SKM-1 (cell line): Measurements from ENCODE around the gene PPIG.
"Not testable (repeated sequence)": the region's sequence is repeated elsewhere in the genome, so short reads cannot be mapped to it uniquely, and the experiment has no call there.

Experiments
- DNase-seq: peaks from one replicate; lab custom pipeline; 2025; ENCODE audit not compliant: unreplicated experiment; lab: John Stamatoyannopoulos, UW

PPIG gene

GRCh38 chr2:169663247-169663646 lies 79.1 kb downstream of the PPIG start:
- no peak for DNase-seq

DNA sequence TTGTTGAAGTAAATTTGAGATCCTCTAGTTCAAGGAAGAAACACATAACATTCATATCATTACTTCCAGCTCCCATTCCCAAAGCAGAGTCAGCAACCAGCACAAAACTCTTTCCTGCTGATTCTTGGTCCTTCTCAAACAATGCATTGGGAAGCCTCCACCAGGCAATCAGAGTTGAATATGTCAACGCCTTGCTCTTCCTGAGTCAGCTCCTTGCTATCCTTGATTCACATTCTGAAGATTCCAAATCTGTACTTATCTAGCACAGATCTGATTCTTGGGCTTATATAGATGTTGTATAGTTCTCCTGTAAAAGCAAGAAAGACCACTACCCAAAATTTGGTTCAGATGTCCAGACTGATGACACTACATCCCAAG lies 80.4 kb downstream of the PPIG start:
- DNase-seq = no peak

GRCh38 chr2:169664978-169665930 lies 81.1 kb downstream of the PPIG start:
- peak; percentile 76 for DNase-seq

DNA sequence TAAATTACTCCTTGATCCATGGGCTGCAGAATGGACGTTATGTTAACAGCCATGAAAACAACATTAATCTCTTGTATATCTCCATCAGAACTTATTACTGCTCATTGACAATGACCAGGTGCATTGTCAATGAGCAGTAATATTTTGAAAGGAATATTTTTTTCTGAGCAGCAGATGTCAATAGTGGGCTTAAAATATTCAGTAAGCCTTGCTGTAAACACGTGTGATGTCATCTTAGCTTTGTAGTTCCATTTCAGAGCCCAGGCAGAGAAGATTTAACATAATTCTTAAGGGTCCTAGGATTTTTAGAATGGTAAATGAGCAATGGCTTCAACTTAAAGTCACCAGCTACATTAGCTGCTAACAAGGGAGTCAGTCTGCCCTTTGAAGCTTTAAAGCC lies 83.4 kb downstream of the PPIG start:
- DNase-seq = no peak

DNA sequence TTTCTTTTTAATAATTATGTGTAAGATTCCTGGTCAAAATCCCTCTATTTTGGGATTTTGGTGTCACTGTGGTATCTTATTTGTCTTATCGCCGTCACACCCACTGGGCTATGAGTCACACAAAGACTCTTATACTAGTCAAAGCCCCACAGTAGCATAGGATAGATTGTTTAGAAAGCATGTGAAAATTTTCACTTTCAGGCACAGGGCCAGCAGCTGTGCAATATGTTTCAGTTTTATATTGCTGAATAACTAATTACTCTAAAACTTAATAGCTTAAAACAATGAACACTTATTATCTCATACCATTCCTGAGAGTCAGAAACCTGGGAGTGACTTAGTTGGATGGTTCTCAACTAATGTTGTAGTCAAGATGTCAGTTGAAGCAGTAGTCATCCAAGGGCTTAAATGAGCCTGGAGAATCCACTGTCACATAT lies 86.1 kb downstream of the PPIG start:
- no peak for DNase-seq

GRCh38 chr2:169670937-169671336 lies 86.8 kb downstream of the PPIG start:
- DNase-seq = no peak

GRCh38 chr2:169672406-169672805 lies 88.3 kb downstream of the PPIG start:
- DNase-seq = no peak

DNA sequence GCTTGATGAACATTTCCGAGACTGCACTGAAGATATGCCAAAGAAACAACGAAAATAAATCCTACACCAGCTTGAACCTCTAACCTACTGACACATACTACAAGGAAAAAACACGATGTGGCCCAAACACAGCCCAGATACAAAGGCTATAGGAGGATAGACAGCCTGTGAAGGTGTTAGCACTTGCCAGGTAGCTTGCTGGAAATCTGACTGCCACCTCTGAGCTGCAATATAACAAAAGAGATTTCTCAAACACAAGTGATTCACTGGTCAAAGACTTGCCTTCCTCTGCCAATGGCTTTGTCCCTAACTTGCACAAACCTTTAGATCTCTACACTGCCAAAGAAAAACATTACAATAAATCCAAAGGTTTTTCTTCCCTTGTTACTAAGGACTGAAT lies 89.0 kb downstream of the PPIG start:
- no peak for DNase-seq

- no peak for DNase-seq
Measured at GRCh38 chr2:169673921-169674320, 89.8 kb downstream of the PPIG start.

- DNase-seq = no peak
Measured at GRCh38 chr2:169676357-169676756, 92.2 kb downstream of the PPIG start.

DNA sequence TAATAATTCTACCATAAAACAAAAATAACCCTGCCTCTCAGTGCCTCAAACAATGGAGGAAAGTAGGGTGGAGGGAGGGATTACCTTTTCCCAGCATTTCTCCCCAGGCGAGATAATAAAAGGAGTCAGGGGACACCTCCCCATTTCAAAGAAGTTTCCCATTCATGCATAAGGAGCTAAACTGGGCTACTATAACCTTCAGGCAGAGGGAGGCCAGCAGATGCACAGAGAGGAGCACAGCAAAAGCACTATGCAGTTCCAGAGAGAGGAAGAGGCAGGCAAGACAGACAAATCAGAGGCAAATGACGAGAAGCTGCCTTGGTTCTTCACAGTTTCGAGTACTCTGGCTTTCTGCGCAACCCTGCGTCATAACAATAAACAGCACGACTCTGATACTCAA lies 92.7 kb downstream of the PPIG start:
- no peak for DNase-seq

GRCh38 chr2:169683054-169683424 lies 98.9 kb downstream of the PPIG start:
- no peak for DNase-seq

GRCh38 chr2:169683425-169684134 lies 99.4 kb downstream of the PPIG start:
- no peak for DNase-seq

DNA sequence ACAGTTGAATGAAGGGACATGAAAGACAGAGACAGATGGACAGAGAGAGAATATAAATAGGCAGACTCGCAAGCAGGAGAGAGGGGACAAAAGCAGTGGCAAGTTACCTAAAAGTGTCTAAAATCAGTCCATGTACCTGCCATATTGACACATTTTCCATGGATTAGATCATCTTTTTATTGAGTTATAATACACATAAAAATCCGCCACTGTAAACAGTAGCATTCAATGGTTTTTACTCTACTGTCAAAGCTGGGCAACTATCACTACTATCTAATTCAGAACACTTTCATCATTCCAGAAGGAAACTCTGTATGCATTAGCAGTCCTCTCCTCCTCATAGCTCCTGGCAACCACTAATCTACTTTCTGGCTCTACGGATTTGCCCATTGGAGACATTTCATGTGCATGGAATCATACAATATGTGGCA lies 100.0 kb downstream of the PPIG start:
- DNase-seq = no peak

GRCh38 chr2:169684712-169685111 lies 100.6 kb downstream of the PPIG start:
- not testable (repeated sequence) for DNase-seq

GRCh38 chr2:169686825-169687224 lies 102.7 kb downstream of the PPIG start:
- DNase-seq = not testable (repeated sequence)

DNA sequence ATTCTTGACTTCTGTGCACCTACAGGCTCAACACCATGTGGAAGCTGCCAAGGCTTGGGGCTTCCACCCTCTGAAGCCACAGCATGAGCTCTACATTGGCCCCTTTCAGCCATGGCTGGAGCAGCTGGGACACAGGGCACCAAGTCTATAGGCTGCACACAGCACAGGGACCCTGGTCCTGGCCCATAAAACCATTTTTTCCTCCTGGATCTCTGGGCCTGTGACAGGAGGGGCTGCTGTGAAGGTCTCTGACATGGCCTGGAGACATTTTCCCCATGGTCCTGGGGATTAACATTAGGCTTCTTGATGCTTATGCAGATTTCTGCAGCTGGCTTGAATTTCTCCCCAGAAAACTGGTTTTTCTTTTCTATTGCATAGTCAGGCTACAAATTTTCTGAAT lies 103.8 kb downstream of the PPIG start:
- not testable (repeated sequence) for DNase-seq

GRCh38 chr2:169690958-169691357 lies 106.8 kb downstream of the PPIG start:
- no peak for DNase-seq
